Urinary bladder (tissue), 4 donors: ENCODE measurements around the gene WLS. TPM values are rescaled to one million over a fixed set of nuclear protein-coding genes. Genes with fewer than 3 reads are reported as not detected.

Experiments used
- DNase-seq: peaks from one replicate; pipeline ENCODE4 v3.0.0-alpha.2; 2015; ENCODE audit errors: extremely low spot score
- H3K27ac ChIP-seq: one replicate; pipeline ENCODE4 v1.5.1; 2013; ENCODE audit warnings: low read depth, mild to moderate bottlenecking, moderate library complexity
- H3K36me3 ChIP-seq: one replicate; pipeline ENCODE4 v1.6.1; 2013; ENCODE audit warnings: mild to moderate bottlenecking, moderate library complexity; ENCODE audit not compliant: insufficient read depth
- H3K4me1 ChIP-seq: one replicate; pipeline ENCODE4 v1.6.1; 2013; ENCODE audit warnings: mild to moderate bottlenecking, moderate library complexity; ENCODE audit not compliant: insufficient read depth
- H3K4me3 ChIP-seq: one replicate; pipeline ENCODE4 v1.5.1; 2013; ENCODE audit warnings: low read depth, low read length
- WGBS: extraction: QIAGEN DNeasy Blood & Tissue Kit; methylation state at CpG from one replicate; pipeline ENCODE4 v1.1.7; 2013; 5-methylcytosine and 5-hydroxymethylcytosine counted together
- polyA plus RNA-seq: library from polyadenylated mRNA; stranded (reverse); fragments of 200-250 nt; gene quantifications from one replicate; pipeline ENCODE4 v1.2.3, GENCODE V29; 2013
- small RNA-seq: library from RNA; depleted of rRNA; stranded (forward); fragments of <200 nt; gene quantifications from one replicate; pipeline ENCODE3, GENCODE V24; 2014
- total RNA-seq: library from RNA; depleted of rRNA; stranded (reverse); fragments of >200 nt; gene quantifications from one replicate; pipeline ENCODE4 v1.2.3, GENCODE V29; 2014
- donor health status: healthy with polysubstance abuse.
- donor health status: healthy.

The WLS gene
- total and polyA plus RNA-seq, 2 donors, result 98.7 to 107 TPM

- H3K4me3 ChIP-seq, result no peak overlapping the region
- no peak for DNase-seq
- H3K4me1 ChIP-seq, result no peaks in the 10 kb centered on the region
- H3K36me3 ChIP-seq, result no peaks in the 10 kb centered on the region
- H3K27ac ChIP-seq, result no peak overlapping the region
These were observed 150.5 kb downstream of the WLS start for GRCh38 chr1:68081775-68082283.

- H3K36me3 ChIP-seq, result no peaks in the 10 kb centered on the region
- no peak overlapping the region for H3K4me3 ChIP-seq
- WGBS, result 72% methylated on average over 2 of the region's 2 CpGs
- DNase-seq, result no peak
- H3K27ac ChIP-seq, result no peak overlapping the region
- no peaks in the 10 kb centered on the region for H3K4me1 ChIP-seq
These were observed 153.7 kb downstream of the WLS start for GRCh38 chr1:68078647-68079046.

Small RNA genes within 50 kb of the gene (small RNA-seq; reads per million reads assigned to genes)
- not detected for gene COX6B1P7
- 0.95 reads per million, percentile 73 among the genes with 10 or more reads in this experiment for gene MIR1262

Other genes starting within 250 kb of the WLS start
- gene DIRAS3, start 181.9 kb downstream of the WLS start, total RNA-seq, result 3.0 TPM
- 3.4 TPM for gene DIRAS3, start 181.9 kb downstream of the WLS start, polyA plus RNA-seq
- gene RPE65, start 217.4 kb upstream of the WLS start, total RNA-seq, result 9.9 TPM
- 0.89 TPM for gene RPE65, start 217.4 kb upstream of the WLS start, polyA plus RNA-seq